K562 (cell line): Measurements from ENCODE around the gene C1orf50. TPM values are rescaled to one million over a fixed set of nuclear protein-coding genes. Genes with fewer than 3 reads are reported as not detected.

ENCODE experiments used
- HMGXB4 ChIP-seq: sonication (generic); formaldehyde crosslinking; IDR thresholded peaks from 2 replicates; pipeline ENCODE4 v1.8.1; 2023; ENCODE audit warnings: mild to moderate bottlenecking, missing genetic modification reagents
- MEIS2 ChIP-seq: fragments of 450-650 bp; IDR thresholded peaks from 2 replicates; pipeline ENCODE4 v1.6.1; 2014; ENCODE audit warnings: mild to moderate bottlenecking; ENCODE audit not compliant: partially characterized antibody
- MTF1 ChIP-seq: fragments of 250-450 bp; sonication (Bioruptor Pico); IDR thresholded peaks from 2 replicates; pipeline ENCODE4 v1.9.0; 2021; ENCODE audit warnings: moderate library complexity, mild to moderate bottlenecking, inconsistent platforms, borderline replicate concordance
- REST ChIP-seq, 2 experiments: fragments of 450-650 bp; formaldehyde crosslinking in 1 of 2; IDR thresholded peaks; 2 replicates each; pipeline versions ENCODE4 v1.4.0 to v1.6.1; 2014 to 2020; ENCODE audit warnings: mild to moderate bottlenecking in 2 of 2, borderline replicate concordance in 1 of 2, low read depth in 1 of 2
- YY1 ChIP-seq, 3 experiments: IDR thresholded peaks; 2 replicates each; pipeline ENCODE4 v1.6.1; 2011; ENCODE audit warnings: low read length in 2 of 3, mild to moderate bottlenecking in 2 of 3, moderate library complexity in 2 of 3, borderline replicate concordance in 1 of 3, control low read depth in 1 of 3, low read depth in 1 of 3; ENCODE audit not compliant: insufficient read depth in 3 of 3, insufficient replicate concordance in 2 of 3, control insufficient read depth in 1 of 3, insufficient read length in 1 of 3; ENCODE audit errors: extremely low read depth in 1 of 3
- ZHX1 ChIP-seq: fragments of 150-350 bp; conservative IDR thresholded peaks from 2 replicates; pipeline ENCODE4 v1.6.1; 2014; ENCODE audit warnings: low read length
- polyA plus RNA-seq, 8 experiments: library from polyadenylated mRNA; depleted of rRNA in 4 of 8; stranded (reverse) in 5 of 8; unstranded in 3 of 8; fragments of >200 nt; fragmentation: Nextera tagmentation in 2 of 8; fragmentation: Illumina TruSeq in 1 of 8; extraction: Ambion mirVana in 2 of 8; extraction: Trizol in 1 of 8; gene quantifications; 2 replicates each; pipeline versions ENCODE4 v1.2.1 to v1.2.3, GENCODE V29; 2011 to 2014; ENCODE audit warnings: inconsistent platforms in 1 of 8, missing spikeins in 1 of 8
- total RNA-seq, 7 experiments: library from RNA; depleted of rRNA in 6 of 7; stranded (reverse); fragments of >200 nt in 6 of 7; fragmentation: Illumina TruSeq in 2 of 7; extraction: Trizol in 2 of 7; gene quantifications; 2 replicates each; pipeline versions ENCODE4 v1.2.1 to v1.2.3, GENCODE V29; 2011 to 2021; ENCODE audit warnings: low replicate concordance in 1 of 7

C1orf50 gene
- total and polyA plus RNA-seq, 9 of the 15 experiments (the other 6 are each of a cell fraction or from before 2014, with no cell fraction given): 0.55 to 13.9 (median 5.2) TPM

GRCh38 chr1:42824481-42825035 is 57.5 kb downstream of the C1orf50 start (continued):
- TF ChIP-seq ZHX1 (no peak), MTF1 (CRISPR knock-in tag) (no peak), REST (IDR thresholded peaks at IDR 0.05; ENCODE audit: borderline replicate concordance) (no peak), REST (CRISPR knock-in tag; IDR thresholded peaks at IDR 0.05; ENCODE audit: low read depth) (no peak), YY1 (IDR thresholded peaks at IDR 0.05; ENCODE audit: borderline replicate concordance in 1 of 3, control insufficient read depth in 1 of 3, extremely low read depth in 1 of 3, insufficient read depth in 3 of 3, insufficient read length in 1 of 3, insufficient replicate concordance in 2 of 3, low read depth in 1 of 3, low read length in 2 of 3) (no peak), HMGXB4 (CRISPR knock-in tag) (no peak), MEIS2 (no peak)
